Measurements from ENCODE around the gene ZNF90. TPM values are rescaled to one million over a fixed set of nuclear protein-coding genes. Genes with fewer than 3 reads are reported as not detected.
"Not testable (repeated sequence)": the region's sequence is repeated elsewhere in the genome, so short reads cannot be mapped to it uniquely, and the experiment has no call there.

The ZNF90 gene
- total RNA-seq, 1 donor from 2014 or later: 23.7 TPM

DNA sequence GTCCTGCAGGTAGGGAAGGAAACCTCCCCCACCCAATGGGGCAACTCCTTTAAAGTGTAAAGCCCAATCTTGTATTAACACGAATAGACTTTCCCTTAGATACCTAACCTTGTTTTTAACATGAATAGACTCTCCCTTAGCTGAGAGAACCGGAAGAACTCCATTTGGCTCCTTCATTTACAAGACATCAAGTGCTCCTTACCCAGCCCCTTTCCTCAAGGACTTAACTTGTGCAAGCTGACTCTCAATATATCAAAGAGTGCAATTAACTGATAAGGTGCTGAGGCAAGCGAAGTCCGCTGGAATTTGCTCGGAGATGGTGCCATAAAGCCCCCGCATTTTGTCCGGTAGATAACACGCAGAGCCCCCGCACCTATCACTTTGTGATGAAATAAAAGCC is 9.9 kb upstream of the ZNF90 start:
- Mint-ChIP-seq H3K4me1 (ENCODE audit: unreplicated experiment) (no peaks in the 10 kb centered on the region), H3K4me3 (no peak overlapping the region), H3K36me3 (no peaks in the 10 kb centered on the region), H3K27me3 (peaks cover 7% of the 10 kb centered on the region), H3K9me3 (peaks cover 8% of the 10 kb centered on the region), H3K27ac (no peak overlapping the region)
- no peak for DNase-seq (ENCODE audit: extremely low spot score, unreplicated experiment)
- TF ChIP-seq, protein P1, sequence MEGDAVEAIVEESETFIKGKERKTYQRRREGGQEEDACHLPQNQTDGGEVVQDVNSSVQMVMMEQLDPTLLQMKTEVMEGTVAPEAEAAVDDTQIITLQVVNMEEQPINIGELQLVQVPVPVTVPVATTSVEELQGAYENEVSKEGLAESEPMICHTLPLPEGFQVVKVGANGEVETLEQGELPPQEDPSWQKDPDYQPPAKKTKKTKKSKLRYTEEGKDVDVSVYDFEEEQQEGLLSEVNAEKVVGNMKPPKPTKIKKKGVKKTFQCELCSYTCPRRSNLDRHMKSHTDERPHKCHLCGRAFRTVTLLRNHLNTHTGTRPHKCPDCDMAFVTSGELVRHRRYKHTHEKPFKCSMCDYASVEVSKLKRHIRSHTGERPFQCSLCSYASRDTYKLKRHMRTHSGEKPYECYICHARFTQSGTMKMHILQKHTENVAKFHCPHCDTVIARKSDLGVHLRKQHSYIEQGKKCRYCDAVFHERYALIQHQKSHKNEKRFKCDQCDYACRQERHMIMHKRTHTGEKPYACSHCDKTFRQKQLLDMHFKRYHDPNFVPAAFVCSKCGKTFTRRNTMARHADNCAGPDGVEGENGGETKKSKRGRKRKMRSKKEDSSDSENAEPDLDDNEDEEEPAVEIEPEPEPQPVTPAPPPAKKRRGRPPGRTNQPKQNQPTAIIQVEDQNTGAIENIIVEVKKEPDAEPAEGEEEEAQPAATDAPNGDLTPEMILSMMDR (conservative IDR thresholded peaks at IDR 0.05): no peak

- not testable (repeated sequence) for H3K36me3 Mint-ChIP-seq; H3K27me3 Mint-ChIP-seq; DNase-seq (ENCODE audit: extremely low spot score, unreplicated experiment); H3K4me3 Mint-ChIP-seq; H3K27ac Mint-ChIP-seq; H3K4me1 Mint-ChIP-seq (ENCODE audit: unreplicated experiment); H3K9me3 Mint-ChIP-seq
These were observed 9.2 kb upstream of the ZNF90 start for GRCh38 chr19:20068559-20068958.

DNA sequence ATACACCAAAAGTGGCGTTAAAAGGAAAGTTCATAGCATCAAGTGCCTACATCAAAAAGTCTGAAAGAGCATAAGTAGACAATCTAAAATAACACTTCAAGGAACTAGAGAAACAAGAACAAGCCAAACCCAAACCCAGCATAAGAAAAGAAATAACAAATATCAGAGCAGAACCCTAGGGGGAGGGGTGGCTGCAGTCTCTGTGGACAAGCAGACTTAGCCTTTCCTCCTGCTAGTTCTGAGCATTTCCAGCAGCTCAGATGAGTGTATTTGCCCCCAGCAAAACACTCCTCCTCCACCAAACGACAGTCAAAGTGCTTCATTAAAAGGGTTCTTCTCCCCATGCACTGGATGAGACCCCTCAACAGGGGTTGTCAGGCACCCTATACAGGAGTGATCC is 7.1 kb upstream of the ZNF90 start:
- H3K9me3 Mint-ChIP-seq: peaks cover 8% of the 10 kb centered on the region
- TF ChIP-seq, protein P1 (conservative IDR thresholded peaks at IDR 0.05): no peak
- no peak overlapping the region for H3K4me3 Mint-ChIP-seq
- H3K4me1 Mint-ChIP-seq (ENCODE audit: unreplicated experiment): no peaks in the 10 kb centered on the region
- peaks cover 7% of the 10 kb centered on the region for H3K27me3 Mint-ChIP-seq
- H3K27ac Mint-ChIP-seq: no peak overlapping the region
- no peaks in the 10 kb centered on the region for H3K36me3 Mint-ChIP-seq
- no peak for DNase-seq (ENCODE audit: extremely low spot score, unreplicated experiment)

GRCh38 chr19:20072936-20073335 is 4.9 kb upstream of the ZNF90 start:
- Mint-ChIP-seq H3K4me1 (ENCODE audit: unreplicated experiment) (peaks cover 4% of the 10 kb centered on the region), H3K9me3 (peaks cover 8% of the 10 kb centered on the region), H3K36me3 (no peaks in the 10 kb centered on the region), H3K27ac (no peak overlapping the region), H3K27me3 (peaks cover 7% of the 10 kb centered on the region), H3K4me3 (no peak overlapping the region)
- TF ChIP-seq, protein P1 (conservative IDR thresholded peaks at IDR 0.05): no peak
- DNase-seq (ENCODE audit: extremely low spot score, unreplicated experiment): no peak

DNA sequence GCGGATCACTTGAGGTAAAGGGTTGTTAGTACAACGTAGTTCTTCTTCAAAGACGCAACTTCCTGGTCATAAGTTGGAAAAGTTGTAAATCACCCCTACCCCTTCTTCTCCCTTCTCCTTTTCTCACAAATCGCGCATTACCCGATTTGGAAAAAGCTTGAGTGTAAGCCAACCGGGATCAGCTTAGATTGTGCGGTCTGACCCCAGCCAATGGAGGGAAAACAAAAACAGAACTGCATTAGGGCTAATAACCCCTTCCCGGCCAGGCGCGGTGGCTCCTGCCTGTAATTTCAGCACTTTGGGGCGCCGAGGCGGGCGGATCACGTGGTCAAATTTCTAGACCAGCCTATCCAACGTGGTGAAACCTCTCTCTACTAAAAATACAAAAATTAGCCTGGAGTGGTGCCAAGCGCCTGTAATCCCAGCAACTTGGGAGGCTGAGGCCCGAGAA is 806 bp downstream of the ZNF90 start:
- no peaks in the 10 kb centered on the region for H3K27me3 Mint-ChIP-seq
- peaks cover 40% of the 10 kb centered on the region for H3K36me3 Mint-ChIP-seq
- TF ChIP-seq, protein P1 (conservative IDR thresholded peaks at IDR 0.05): no peak
- peaks cover 28% of the 10 kb centered on the region for H3K4me1 Mint-ChIP-seq (ENCODE audit: unreplicated experiment)
- peaks cover 17% of the 10 kb centered on the region for H3K9me3 Mint-ChIP-seq
- peak overlapping the region; percentile 92 for H3K27ac Mint-ChIP-seq
- no peak for DNase-seq (ENCODE audit: extremely low spot score, unreplicated experiment)
- H3K4me3 Mint-ChIP-seq: peak overlapping the region; percentile 97

DNA sequence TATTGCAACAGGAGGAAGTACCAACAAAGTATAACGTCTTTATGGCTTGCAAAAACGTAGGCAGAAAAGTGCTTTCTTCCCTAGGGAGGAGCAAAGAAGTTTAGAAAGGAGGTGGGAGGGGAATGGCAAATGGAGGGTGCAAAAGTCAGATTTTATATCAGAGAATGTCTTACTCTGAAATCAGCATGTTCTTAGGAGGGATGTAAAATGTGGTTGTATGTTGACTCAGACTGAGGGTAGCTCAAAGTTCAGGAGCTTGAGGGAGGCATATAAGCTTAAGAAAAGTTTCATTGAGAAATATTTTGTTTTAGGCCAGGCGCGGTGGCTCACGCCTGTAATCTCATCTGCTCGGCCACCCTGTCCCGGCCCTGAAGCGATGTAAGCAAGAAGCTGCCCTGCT is 1.7 kb downstream of the ZNF90 start:
- TF ChIP-seq, protein P1 (conservative IDR thresholded peaks at IDR 0.05): no peak
- Mint-ChIP-seq H3K9me3 (peaks cover 17% of the 10 kb centered on the region), H3K4me3 (peak overlapping the region; percentile 97), H3K36me3 (peaks cover 42% of the 10 kb centered on the region), H3K27ac (peak overlapping the region; percentile 70), H3K27me3 (no peaks in the 10 kb centered on the region), H3K4me1 (ENCODE audit: unreplicated experiment) (peaks cover 28% of the 10 kb centered on the region)
- DNase-seq (ENCODE audit: extremely low spot score, unreplicated experiment): no peak
